DND-41 (cell line): Measurements from ENCODE around the gene FMN1.

Source experiments
- ATAC-seq: fragments of 200-7000 bp; cut with Tn5 transposase; 3 replicates; pipeline ENCODE4 v1.9.1; 2021; ENCODE audit warnings: low read depth; ENCODE audit not compliant: insufficient read depth
- DNase-seq: peaks from one replicate; pipeline ENCODE4 v3.0.0-alpha.2; 2020
- H2AFZ ChIP-seq: 2 replicates; pipeline ENCODE4 v1.6.0; 2012; ENCODE audit warnings: low read depth, low read length
- H3K27ac ChIP-seq: 2 replicates; pipeline ENCODE4 v1.5.1; 2012; ENCODE audit warnings: low read length, inconsistent platforms
- H3K27me3 ChIP-seq: fragments of 200-600 bp; sonication (generic); 2 replicates; pipeline ENCODE4 v1.6.0; 2012; ENCODE audit warnings: low read length, mild to moderate bottlenecking, inconsistent platforms; ENCODE audit not compliant: insufficient read depth, poor library complexity
- H3K36me3 ChIP-seq: 2 replicates; pipeline ENCODE4 v1.5.1; 2012; ENCODE audit warnings: low read length, inconsistent platforms; ENCODE audit not compliant: insufficient read depth
- H3K4me1 ChIP-seq: 2 replicates; pipeline ENCODE4 v1.5.1; 2012; ENCODE audit warnings: mild to moderate bottlenecking, low read length; ENCODE audit not compliant: insufficient read depth
- H3K4me2 ChIP-seq: 2 replicates; pipeline ENCODE4 v1.6.0; 2012; ENCODE audit warnings: mild to moderate bottlenecking, moderate library complexity, low read length, inconsistent platforms; ENCODE audit not compliant: insufficient read depth
- H3K4me3 ChIP-seq, 2 experiments: fragments of 200-600 bp in 1 of 2; shearing (Covaris generic) in 1 of 2; 2 replicates each; pipeline ENCODE4 v1.5.1; 2012 to 2016; ENCODE audit warnings: inconsistent platforms in 2 of 2, low read length in 2 of 2, mild to moderate bottlenecking in 2 of 2, low read depth in 1 of 2, moderate library complexity in 1 of 2
- H3K79me2 ChIP-seq: 2 replicates; pipeline ENCODE4 v1.6.0; 2012; ENCODE audit warnings: low read length, inconsistent platforms; ENCODE audit not compliant: insufficient read depth
- H3K9ac ChIP-seq: 2 replicates; pipeline ENCODE4 v1.6.0; 2012; ENCODE audit warnings: low read depth, mild to moderate bottlenecking, inconsistent platforms, low read length, moderate library complexity
- H3K9me3 ChIP-seq: 2 replicates; pipeline ENCODE4 v1.5.1; 2012; ENCODE audit warnings: low read length, moderate library complexity, mild to moderate bottlenecking, inconsistent platforms; ENCODE audit not compliant: insufficient read depth, severe bottlenecking
- H4K20me1 ChIP-seq: 2 replicates; pipeline ENCODE4 v1.6.0; 2012; ENCODE audit warnings: low read length; ENCODE audit not compliant: insufficient read depth
- CTCF ChIP-seq: IDR thresholded peaks from 2 replicates; pipeline ENCODE4 v1.5.1; 2012; ENCODE audit warnings: borderline replicate concordance, low read length, moderate library complexity, mild to moderate bottlenecking; ENCODE audit not compliant: poor library complexity, severe bottlenecking; ENCODE audit errors: extremely low read depth
- EZH2 ChIP-seq: IDR thresholded peaks from 3 replicates; pipeline ENCODE4 v1.6.1; 2012; ENCODE audit warnings: borderline replicate concordance, low read depth, mild to moderate bottlenecking, moderate library complexity, low read length, inconsistent platforms; ENCODE audit not compliant: severe bottlenecking

Gene FMN1

GRCh38 chr15:32790352-32790999 is 404.0 kb downstream of the FMN1 start:
- Histone ChIP-seq H3K9me3 (no peaks in the 10 kb centered on the region), H3K4me1 (no peaks in the 10 kb centered on the region), H3K27me3 (no peaks in the 10 kb centered on the region), H3K79me2 (no peaks in the 10 kb centered on the region), H3K36me3 (no peaks in the 10 kb centered on the region), H2AFZ (no peak overlapping the region), H4K20me1 (no peaks in the 10 kb centered on the region), H3K9ac (no peak overlapping the region), H3K27ac (no peak overlapping the region), H3K4me2 (no peak overlapping the region), H3K4me3 (no peak overlapping the region)
- DNase-seq (no peak), ATAC-seq (no peak)
- TF ChIP-seq EZH2 = no peak
- no peak for TF ChIP-seq CTCF

- Histone ChIP-seq H3K4me1 (no peaks in the 10 kb centered on the region), H3K9ac (no peak overlapping the region), H3K27ac (no peak overlapping the region), H2AFZ (no peak overlapping the region), H3K36me3 (no peaks in the 10 kb centered on the region), H3K4me3 (no peak overlapping the region), H3K79me2 (no peaks in the 10 kb centered on the region), H3K4me2 (no peak overlapping the region), H3K27me3 (no peaks in the 10 kb centered on the region), H3K9me3 (no peaks in the 10 kb centered on the region), H4K20me1 (no peaks in the 10 kb centered on the region)
- TF ChIP-seq CTCF = no peak
- TF ChIP-seq EZH2 = no peak
- DNase-seq = no peak
- no peak for ATAC-seq
These were observed 406.6 kb downstream of the FMN1 start for GRCh38 chr15:32787949-32788348.

- no peak overlapping the region for H3K4me2 ChIP-seq
- H3K4me3 ChIP-seq = no peak overlapping the region
- H3K9ac ChIP-seq = no peak overlapping the region
- TF ChIP-seq CTCF = no peak
- no peak for TF ChIP-seq EZH2
- ATAC-seq (no peak), DNase-seq (no peak)
- no peaks in the 10 kb centered on the region for H3K27me3 ChIP-seq
- no peak overlapping the region for H2AFZ ChIP-seq
- no peaks in the 10 kb centered on the region for H4K20me1 ChIP-seq
- H3K4me1 ChIP-seq = no peaks in the 10 kb centered on the region
- no peak overlapping the region for H3K27ac ChIP-seq
- no peaks in the 10 kb centered on the region for H3K9me3 ChIP-seq
- no peaks in the 10 kb centered on the region for H3K79me2 ChIP-seq
- H3K36me3 ChIP-seq = no peaks in the 10 kb centered on the region
These were observed 407.6 kb downstream of the FMN1 start for GRCh38 chr15:32786906-32787305.

- Histone ChIP-seq H3K36me3 (no peaks in the 10 kb centered on the region), H3K9ac (no peak overlapping the region), H4K20me1 (no peaks in the 10 kb centered on the region), H3K79me2 (no peaks in the 10 kb centered on the region), H2AFZ (no peak overlapping the region), H3K27ac (no peak overlapping the region), H3K4me2 (no peak overlapping the region), H3K4me3 (no peak overlapping the region), H3K27me3 (no peaks in the 10 kb centered on the region), H3K4me1 (no peaks in the 10 kb centered on the region), H3K9me3 (no peaks in the 10 kb centered on the region)
- ATAC-seq (no peak), DNase-seq (no peak)
- TF ChIP-seq CTCF (no peak), EZH2 (no peak)
These were observed 409.9 kb downstream of the FMN1 start for GRCh38 chr15:32784581-32784980.
